Upper lobe of left lung (tissue), 6 donors: ENCODE data around the gene MAST3. TPM values are rescaled to one million over a fixed set of nuclear protein-coding genes. Genes with fewer than 3 reads are reported as not detected.

Experiments used
- ATAC-seq, 2 donors: fragments of 200-7000 bp; cut with Tn5 transposase; one replicate each; pipeline ENCODE4 v1.9.1; 2022; ENCODE audit warnings: mild to moderate bottlenecking in 2 of 2, moderate library complexity in 2 of 2; ENCODE audit not compliant: low FRiP score in 2 of 2
- DNase-seq, 2 donors: peaks; one replicate each; pipeline ENCODE4 v3.0.0-alpha.2; 2019 to 2020
- H3K27ac ChIP-seq, 4 donors: fragments of 200-600 bp; sonication (generic); one replicate each; pipeline ENCODE4 v1.5.1; 2016 to 2019
- H3K27me3 ChIP-seq, 4 donors: fragments of 200-600 bp; sonication (generic); one replicate each; pipeline ENCODE4 v1.5.1; 2017 to 2019
- H3K36me3 ChIP-seq, 4 donors: fragments of 200-600 bp; sonication (generic); one replicate each; pipeline ENCODE4 v1.5.1; 2016 to 2019
- H3K4me1 ChIP-seq, 4 donors: fragments of 200-600 bp; sonication (generic); one replicate each; pipeline ENCODE4 v1.5.1; 2018 to 2019
- H3K4me3 ChIP-seq, 4 donors: fragments of 200-600 bp; sonication (generic); one replicate each; pipeline ENCODE4 v1.5.1; 2017 to 2019; ENCODE audit warnings: mild to moderate bottlenecking in 2 of 4, moderate library complexity in 1 of 4
- H3K9me3 ChIP-seq, 4 donors: fragments of 200-600 bp; sonication (generic); one replicate each; pipeline ENCODE4 v1.5.1; 2018 to 2019
- CTCF ChIP-seq, 6 experiments: fragments of 450-650 bp in 4 of 6; fragments of 200-600 bp in 2 of 6; sonication (generic) in 2 of 6; IDR thresholded peaks; one replicate each; pipeline ENCODE4 v1.5.1; 2016 to 2019; ENCODE audit warnings: antibody characterized with exemption in 6 of 6
- EP300 ChIP-seq, 4 donors: sonication (generic); formaldehyde crosslinking; IDR thresholded peaks; one replicate each; pipeline ENCODE4 v1.5.1; 2017; ENCODE audit warnings: antibody characterized with exemption in 4 of 4, control low read depth in 2 of 4
- POLR2A ChIP-seq, 4 donors: fragments of 450-650 bp; IDR thresholded peaks; one replicate each; pipeline ENCODE4 v1.5.1; 2016 to 2017; ENCODE audit warnings: antibody characterized with exemption in 4 of 4, mild to moderate bottlenecking in 2 of 4
- POLR2AphosphoS5 ChIP-seq, 2 donors: sonication (generic); formaldehyde crosslinking; IDR thresholded peaks; one replicate each; pipeline ENCODE4 v1.5.1; 2017; ENCODE audit warnings: antibody characterized with exemption in 2 of 2
- WGBS, 2 donors: methylation state at CpG; one replicate each; pipeline ENCODE4 v1.1.5; 2017 to 2018; 5-methylcytosine and 5-hydroxymethylcytosine counted together
- total RNA-seq, 6 donors: library from RNA; depleted of rRNA in 4 of 6; stranded (reverse); fragments of >200 nt in 4 of 6; gene quantifications; one replicate each; pipeline versions ENCODE4 v1.1.0 to v1.2.1, GENCODE V29; 2016 to 2021
- donor health status: DM: no; HTN: no; CAD: no; lungs with moderate emphysema.
- donor health status: DM: no; HTN: yes; CAD: no; lungs with severe emphysema.

MAST3 gene
- total RNA-seq, 6 donors from 2014 or later = 9.3 to 67.1 (median 27.5) TPM

GRCh38 chr19:18185538-18185937 is 88.0 kb downstream of the MAST3 start:
- DNase-seq (no peak), ATAC-seq (no peak)
- Histone ChIP-seq H3K27me3 (no peaks in the 10 kb centered on the region), H3K27ac (no peak overlapping the region), H3K36me3 (no peaks in the 10 kb centered on the region), H3K9me3 (no peaks in the 10 kb centered on the region), H3K4me3 (no peak overlapping the region), H3K4me1 (no peaks in the 10 kb centered on the region)
- 75 to 81% methylated on average over 6 of the region's 6 CpGs for WGBS, 2 donors
- TF ChIP-seq CTCF (IDR thresholded peaks at IDR 0.05) (no peak), POLR2A (IDR thresholded peaks at IDR 0.05) (no peak), POLR2AphosphoS5 (IDR thresholded peaks at IDR 0.05) (no peak), EP300 (IDR thresholded peaks at IDR 0.05) (no peak)

- no peaks in the 10 kb centered on the region for H3K36me3 ChIP-seq
- ATAC-seq = no peak
- no peaks in the 10 kb centered on the region for H3K9me3 ChIP-seq
- TF ChIP-seq POLR2AphosphoS5 (IDR thresholded peaks at IDR 0.05) = no peak
- TF ChIP-seq POLR2A (IDR thresholded peaks at IDR 0.05) = no peak
- no peak for TF ChIP-seq CTCF (IDR thresholded peaks at IDR 0.05)
- H3K27me3 ChIP-seq = no peaks in the 10 kb centered on the region
- 91 to 98% methylated on average over 4 of the region's 4 CpGs for WGBS, 2 donors
- H3K27ac ChIP-seq = no peak overlapping the region
- no peak for DNase-seq
- H3K4me1 ChIP-seq = peaks cover 13 to 26% (median 20%) of the 10 kb centered on the region in 4 donors
- no peak overlapping the region for H3K4me3 ChIP-seq
Measured at GRCh38 chr19:18190278-18190677, 92.7 kb downstream of the MAST3 start.

- 61 to 70% methylated on average over 5 of the region's 5 CpGs for WGBS, 2 donors
- Histone ChIP-seq H3K9me3 (no peaks in the 10 kb centered on the region), H3K27ac (peak overlapping the region; percentile 86 to 96 (median 92)), H3K36me3 (peaks cover 0 to 11% (median 8%) of the 10 kb centered on the region in 4 donors), H3K4me1 (peaks cover 13 to 27% (median 20%) of the 10 kb centered on the region in 4 donors), H3K27me3 (no peaks in the 10 kb centered on the region), H3K4me3 (peak overlapping the region in 3 of 4 donors; percentile 62 to 95 (median 82))
- ATAC-seq (no peak), DNase-seq (no peak)
- TF ChIP-seq EP300 (IDR thresholded peaks at IDR 0.05) = no peak
- no peak for TF ChIP-seq POLR2AphosphoS5 (IDR thresholded peaks at IDR 0.05)
- TF ChIP-seq POLR2A (IDR thresholded peaks at IDR 0.05) = no peak
- no peak for TF ChIP-seq CTCF (IDR thresholded peaks at IDR 0.05)
Measured at GRCh38 chr19:18191640-18192062, 94.1 kb downstream of the MAST3 start.

GRCh38 chr19:18192673-18193387 is 95.3 kb downstream of the MAST3 start, which contains the start of gene MPV17L2:
TSS of gene MPV17L2 (plus strand) at chr19:18193218. CDS start at chr19:18193282, 64 bp downstream.
- H3K27me3 ChIP-seq = no peaks in the 10 kb centered on the region
- peaks cover 13 to 27% (median 20%) of the 10 kb centered on the region in 4 donors for H3K4me1 ChIP-seq
- peak; percentile 89 to 94 for TF ChIP-seq POLR2AphosphoS5 (IDR thresholded peaks at IDR 0.05)
- peak in 1 of 4 donors; percentile 15 for TF ChIP-seq EP300 (IDR thresholded peaks at IDR 0.05)
- peak in 2 of 6 experiments; percentile 32 to 38 for TF ChIP-seq CTCF (IDR thresholded peaks at IDR 0.05)
- peak in 3 of 4 donors; percentile 80 to 85 (median 83) for TF ChIP-seq POLR2A (IDR thresholded peaks at IDR 0.05)
- H3K27ac ChIP-seq = peak within 1 kb of the TSS; percentile 86 to 96 (median 92)
- peaks cover 0 to 19% (median 14%) of the 10 kb centered on the region in 4 donors for H3K36me3 ChIP-seq
- peak; percentile 99 for DNase-seq
- no peaks in the 10 kb centered on the region for H3K9me3 ChIP-seq
- peak within 1 kb of the TSS; percentile 62 to 95 (median 84) for H3K4me3 ChIP-seq
- peak; percentile 96 to 99 for ATAC-seq
- WGBS, 2 donors = 0 to 1% methylated on average over 29 to 37 of the region's 74 CpGs
